B cell (primary cell): ENCODE measurements around the gene DESI2. TPM values are rescaled to one million over a fixed set of nuclear protein-coding genes. Genes with fewer than 3 reads are reported as not detected.

Experiments used
- ATAC-seq: fragments of 200-7000 bp; cut with Tn5 transposase; one replicate; pipeline ENCODE4 v1.10.0; 2021; ENCODE audit warnings: low read depth, mild to moderate bottlenecking, moderate number of reproducible peaks, moderate library complexity
- CTCF ChIA-PET: fragments of 350-600 bp; sonication (Branson Sonifier 250); formaldehyde crosslinking; loops from one replicate; lab custom pipeline; 2021; ENCODE audit warnings: antibody characterized with exemption, inconsistent platforms; lab: Charles Lee
- POLR2A ChIA-PET: fragments of 350-600 bp; sonication (Branson Sonifier 250); formaldehyde crosslinking; loops from one replicate; lab custom pipeline; 2021; ENCODE audit warnings: antibody characterized with exemption; lab: Charles Lee
- DNase-seq: peaks from one replicate; pipeline ENCODE4 v3.0.0; 2013
- H2AFZ ChIP-seq: 2 replicates; pipeline ENCODE4 v1.6.1; 2012; ENCODE audit warnings: mild to moderate bottlenecking, low read depth, low read length; ENCODE audit not compliant: insufficient read depth, poor library complexity, severe bottlenecking
- H3K27ac ChIP-seq, 2 donors: 1 replicate in 1 of 2; 2 replicates in 1 of 2; pipeline ENCODE4 v1.5.1; 2012 to 2013; ENCODE audit warnings: low read length in 2 of 2, mild to moderate bottlenecking in 2 of 2, moderate library complexity in 1 of 2
- H3K27me3 ChIP-seq, 4 experiments: fragments of 200-600 bp in 1 of 4; sonication (generic) in 1 of 4; replicated peaks in 1 of 4; 1 replicate in 2 of 4; 2 replicates in 2 of 4; pipeline versions ENCODE4 v1.6.1 to v1.7.0; 2013 to 2016; ENCODE audit warnings: low read length in 3 of 4, mild to moderate bottlenecking in 2 of 4, mixed read lengths in 1 of 4, moderate library complexity in 1 of 4; ENCODE audit not compliant: insufficient read depth in 4 of 4, control insufficient read depth in 3 of 4; ENCODE audit errors: control extremely low read depth in 1 of 4
- H3K36me3 ChIP-seq, 2 experiments: replicated peaks in 1 of 2; 1 replicate in 1 of 2; 2 replicates in 1 of 2; pipeline versions ENCODE4 v1.6.1 to v1.7.1; 2013; ENCODE audit warnings: low read length in 1 of 2; ENCODE audit not compliant: insufficient read depth in 2 of 2, control insufficient read depth in 1 of 2; ENCODE audit errors: control extremely low read depth in 1 of 2, extremely low read depth in 1 of 2
- H3K4me1 ChIP-seq, 2 donors: fragments of 200-600 bp in 1 of 2; sonication (generic) in 1 of 2; 1 replicate in 1 of 2; 2 replicates in 1 of 2; pipeline versions ENCODE4 v1.5.1 to v1.6.1; 2013 to 2017; ENCODE audit warnings: low read length in 2 of 2; ENCODE audit not compliant: control insufficient read depth in 2 of 2, insufficient read depth in 2 of 2
- H3K4me2 ChIP-seq: replicated peaks from 2 replicates; pipeline ENCODE3; 2012; ENCODE audit warnings: mild to moderate bottlenecking, low read depth, low read length; ENCODE audit not compliant: poor library complexity, severe bottlenecking
- H3K4me3 ChIP-seq, 5 experiments: fragments of 200-600 bp in 1 of 5; sonication (generic) in 1 of 5; 1 replicate in 3 of 5; 2 replicates in 2 of 5; pipeline versions ENCODE4 v1.5.1 to v1.7.0; 2011 to 2016; ENCODE audit warnings: low read length in 4 of 5, mild to moderate bottlenecking in 4 of 5, low read depth in 2 of 5, control low read depth in 1 of 5, moderate library complexity in 1 of 5; ENCODE audit not compliant: insufficient read depth in 1 of 5; ENCODE audit errors: control extremely low read depth in 1 of 5, extremely low read depth in 1 of 5
- H3K79me2 ChIP-seq: fragments of 200-600 bp; sonication (generic); one replicate; pipeline ENCODE4 v1.6.0; 2016; ENCODE audit warnings: low read length; ENCODE audit not compliant: control insufficient read depth, insufficient read depth
- H3K9ac ChIP-seq: fragments of 200-600 bp; sonication (generic); 2 replicates; pipeline ENCODE4 v1.6.1; 2017; ENCODE audit warnings: mild to moderate bottlenecking, low read length, moderate library complexity
- H3K9me3 ChIP-seq, 3 donors: one replicate each; pipeline versions ENCODE4 v1.6.1 to v1.7.1; 2013; ENCODE audit warnings: low read length in 2 of 3; ENCODE audit not compliant: control insufficient read depth in 2 of 3, insufficient read depth in 1 of 3; ENCODE audit errors: control extremely low read depth in 1 of 3
- H4K20me1 ChIP-seq: 2 replicates; pipeline ENCODE4 v1.6.0; 2012; ENCODE audit warnings: mild to moderate bottlenecking, low read length; ENCODE audit not compliant: insufficient read depth, control insufficient read depth, poor library complexity, severe bottlenecking
- H3K27ac Mint-ChIP-seq: one replicate; pipeline ENCODE4 v1.8.0; 2021; ENCODE audit warnings: mixed read lengths
- H3K27me3 Mint-ChIP-seq: one replicate; pipeline ENCODE4 v1.8.0; 2021; ENCODE audit warnings: mixed read lengths
- H3K4me1 Mint-ChIP-seq: one replicate; pipeline ENCODE4 v1.8.0; 2021; ENCODE audit warnings: mixed read lengths
- H3K4me3 Mint-ChIP-seq: one replicate; pipeline ENCODE4 v1.8.0; 2021; ENCODE audit warnings: mixed read lengths
- H3K9me3 Mint-ChIP-seq: one replicate; pipeline ENCODE4 v1.8.0; 2022; ENCODE audit warnings: mixed read lengths; ENCODE audit not compliant: insufficient read depth
- EZH2 ChIP-seq: IDR thresholded peaks from 2 replicates; pipeline ENCODE4 v1.6.1; 2012; ENCODE audit warnings: borderline replicate concordance, low read depth, mild to moderate bottlenecking, moderate library complexity, low read length; ENCODE audit not compliant: insufficient read depth, poor library complexity, severe bottlenecking
- WGBS: methylation state at CpG from one replicate; pipeline ENCODE4 v1.1.5; 2013; ENCODE audit warnings: missing lambda C conversion rate; ENCODE audit not compliant: insufficient coverage; 5-methylcytosine and 5-hydroxymethylcytosine counted together
- intact Hi-C: fragments of 100-400 bp; cut with micrococcal nuclease; formaldehyde crosslinking; loops from one replicate; pipeline ENCODE4 v1.10.0; 2022
- polyA plus RNA-seq: library from polyadenylated mRNA; depleted of rRNA; stranded (reverse); fragments of >200 nt; gene quantifications from 2 replicates; pipeline ENCODE4 v1.2.3, GENCODE V29; 2012
- total RNA-seq, 2 donors: library from RNA; stranded (reverse); fragments of 120-200 nt in 1 of 2; gene quantifications; 1 replicate in 1 of 2; 2 replicates in 1 of 2; pipeline versions ENCODE4 v1.2.3 to v1.2.4, GENCODE V29; 2013 to 2022
- TF ChIP-seq, protein P1 (sequence below): fragments of 200-600 bp; IDR thresholded peaks from one replicate; pipeline ENCODE4 v1.8.0; 2022; ENCODE audit warnings: antibody characterized with exemption, mild to moderate bottlenecking

DESI2 gene
- total and polyA plus RNA-seq, 2 donors (not counting 1 experiment from before 2014, with no cell fraction given), result 9.3 to 25.2 TPM

DNA sequence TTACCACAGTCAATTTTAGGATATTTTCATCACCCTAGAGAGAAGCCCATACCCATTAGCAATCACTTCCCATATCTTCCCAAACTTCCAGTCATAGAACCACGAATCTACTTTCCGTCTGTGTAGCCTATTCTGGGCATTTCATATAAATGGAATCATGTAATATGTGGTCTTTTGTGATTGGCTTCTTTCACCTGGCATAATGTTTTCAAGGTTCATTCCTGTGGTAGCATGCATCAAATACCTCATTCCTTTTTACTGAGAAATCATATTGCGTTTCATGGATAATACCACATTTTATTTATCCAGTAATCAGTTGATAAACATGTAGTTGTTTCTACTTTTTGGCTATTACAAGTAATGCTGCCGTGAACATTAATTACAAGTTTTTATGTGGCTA lies 21.5 kb downstream of the DESI2 start:
- Mint-ChIP-seq H3K4me1 (peaks cover 12% of the 10 kb centered on the region), H3K27ac (no peak overlapping the region), H3K27me3 (no peaks in the 10 kb centered on the region), H3K4me3 (no peak overlapping the region), H3K9me3 (no peaks in the 10 kb centered on the region)
- H3K4me3 ChIP-seq, result no peak overlapping the region
- no peaks in the 10 kb centered on the region for H3K9me3 ChIP-seq
- H4K20me1 ChIP-seq, result peaks cover 11% of the 10 kb centered on the region
- CTCF ChIA-PET, result interaction anchor here (0.7 to 1.2 kb wide), 2 partner anchors 368 to 469 kb away, joined by 4 to 9 read pairs; no protein-coding TSS in a partner anchor
- H3K27ac ChIP-seq, result no peak overlapping the region
- H3K27me3 ChIP-seq, result no peaks in the 10 kb centered on the region
- H3K36me3 ChIP-seq, result peaks cover 0 to 3% of the 10 kb centered on the region in 2 experiments
- no CpG with 5 or more reads among the region's 4 CpGs for WGBS
- no peak overlapping the region for H3K9ac ChIP-seq
- no peaks in the 10 kb centered on the region for H3K4me1 ChIP-seq
- ATAC-seq (no peak), DNase-seq (no peak)
- H3K4me2 ChIP-seq, result no peak overlapping the region
- intact Hi-C loops, result no loop called here
- POLR2A ChIA-PET, result interaction anchor here (0.7 kb wide), 1 partner anchor 188 kb away, joined by 3 read pairs; no protein-coding TSS in a partner anchor
- TF ChIP-seq, protein P1, sequence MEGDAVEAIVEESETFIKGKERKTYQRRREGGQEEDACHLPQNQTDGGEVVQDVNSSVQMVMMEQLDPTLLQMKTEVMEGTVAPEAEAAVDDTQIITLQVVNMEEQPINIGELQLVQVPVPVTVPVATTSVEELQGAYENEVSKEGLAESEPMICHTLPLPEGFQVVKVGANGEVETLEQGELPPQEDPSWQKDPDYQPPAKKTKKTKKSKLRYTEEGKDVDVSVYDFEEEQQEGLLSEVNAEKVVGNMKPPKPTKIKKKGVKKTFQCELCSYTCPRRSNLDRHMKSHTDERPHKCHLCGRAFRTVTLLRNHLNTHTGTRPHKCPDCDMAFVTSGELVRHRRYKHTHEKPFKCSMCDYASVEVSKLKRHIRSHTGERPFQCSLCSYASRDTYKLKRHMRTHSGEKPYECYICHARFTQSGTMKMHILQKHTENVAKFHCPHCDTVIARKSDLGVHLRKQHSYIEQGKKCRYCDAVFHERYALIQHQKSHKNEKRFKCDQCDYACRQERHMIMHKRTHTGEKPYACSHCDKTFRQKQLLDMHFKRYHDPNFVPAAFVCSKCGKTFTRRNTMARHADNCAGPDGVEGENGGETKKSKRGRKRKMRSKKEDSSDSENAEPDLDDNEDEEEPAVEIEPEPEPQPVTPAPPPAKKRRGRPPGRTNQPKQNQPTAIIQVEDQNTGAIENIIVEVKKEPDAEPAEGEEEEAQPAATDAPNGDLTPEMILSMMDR, result no peak
- no peak for TF ChIP-seq EZH2
- peaks cover 38% of the 10 kb centered on the region for H3K79me2 ChIP-seq
- H2AFZ ChIP-seq, result no peak overlapping the region

DNA sequence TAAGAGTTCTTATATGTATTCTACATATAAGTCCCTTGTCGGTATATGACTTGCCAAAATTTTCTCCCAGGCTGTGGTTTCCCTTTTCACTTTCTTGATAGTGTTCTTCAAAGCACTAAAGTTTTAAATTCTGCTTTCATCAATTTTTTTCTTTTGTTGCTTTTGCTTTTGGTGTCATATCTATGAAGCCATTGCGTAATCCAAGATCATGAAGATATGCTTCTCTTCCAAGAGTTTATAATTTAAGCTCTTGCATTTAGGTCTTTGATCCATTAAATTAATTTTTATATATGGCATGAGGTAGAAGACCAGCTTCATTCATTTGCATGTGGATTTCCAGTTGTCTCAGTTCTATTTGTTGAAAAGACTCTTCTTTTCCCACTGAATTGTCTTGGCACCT lies 22.2 kb downstream of the DESI2 start:
- TF ChIP-seq, protein P1, result no peak
- no peak for TF ChIP-seq EZH2
- ATAC-seq (no peak), DNase-seq (no peak)
- H2AFZ ChIP-seq, result no peak overlapping the region
- Mint-ChIP-seq H3K27ac (peak overlapping the region; percentile 38), H3K4me3 (no peak overlapping the region), H3K9me3 (no peaks in the 10 kb centered on the region), H3K4me1 (peaks cover 12% of the 10 kb centered on the region), H3K27me3 (no peaks in the 10 kb centered on the region)
- WGBS, result no CpG with 5 or more reads among the region's 2 CpGs
- H3K9ac ChIP-seq, result no peak overlapping the region
- intact Hi-C loops, result no loop called here
- no peak overlapping the region for H3K4me3 ChIP-seq
- peaks cover 45% of the 10 kb centered on the region for H3K79me2 ChIP-seq
- no peak overlapping the region for H3K4me2 ChIP-seq
- ChIA-PET CTCF (no interaction called here), POLR2A (no interaction called here)
- H3K27me3 ChIP-seq, result no peaks in the 10 kb centered on the region
- H4K20me1 ChIP-seq, result peaks cover 16% of the 10 kb centered on the region
- no peaks in the 10 kb centered on the region for H3K9me3 ChIP-seq
- peaks cover 0 to 3% of the 10 kb centered on the region in 2 experiments for H3K36me3 ChIP-seq
- no peaks in the 10 kb centered on the region for H3K4me1 ChIP-seq
- H3K27ac ChIP-seq, result no peak overlapping the region
